GM12801 (cell line): Measurements from ENCODE around the gene ING5.

Source experiments
- TF ChIP-seq, protein P1 (sequence below): IDR thresholded peaks from one replicate; pipeline ENCODE4 v1.5.1; 2011; ENCODE audit warnings: control low read depth; ENCODE audit not compliant: insufficient read length; ENCODE audit errors: extremely low read depth

The ING5 gene

DNA sequence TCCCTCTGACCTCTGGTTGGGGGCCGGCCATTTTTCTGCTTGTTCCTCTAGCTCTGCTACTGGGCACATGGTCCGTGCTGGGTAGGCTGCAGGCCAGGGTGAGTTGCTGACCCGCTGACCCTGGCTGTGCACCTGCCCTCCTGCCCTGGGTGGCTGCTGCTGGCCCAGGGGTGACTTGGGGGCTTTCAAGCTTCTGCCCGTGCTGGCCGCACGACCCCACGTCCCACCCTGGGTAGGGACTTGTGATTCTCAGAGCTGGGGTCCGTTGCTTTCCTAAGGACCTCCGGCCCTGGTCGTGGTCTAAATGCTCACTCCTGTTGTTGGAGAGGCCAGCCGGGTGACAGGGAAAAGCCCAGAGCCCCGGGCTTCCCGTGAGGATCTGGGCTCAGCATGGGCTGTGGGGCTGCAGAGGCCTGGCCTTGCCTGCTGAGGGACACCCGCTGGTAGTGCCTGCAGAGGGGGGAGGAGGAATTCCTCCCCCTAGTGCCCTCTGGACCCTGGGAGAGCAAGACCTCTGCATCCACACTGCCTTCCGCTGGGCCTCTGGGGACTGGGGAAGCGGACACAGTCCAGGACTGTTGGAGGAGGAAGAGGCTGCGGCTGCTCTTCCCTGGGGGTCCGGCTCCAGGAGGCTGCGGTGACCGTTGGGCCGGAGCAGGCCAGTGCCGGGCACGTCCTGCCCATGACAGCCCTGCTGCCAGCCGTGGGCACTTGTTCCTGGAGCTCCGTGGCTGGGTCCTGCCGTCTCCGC lies 68.5 kb downstream of the ING5 start:
- TF ChIP-seq, protein P1, sequence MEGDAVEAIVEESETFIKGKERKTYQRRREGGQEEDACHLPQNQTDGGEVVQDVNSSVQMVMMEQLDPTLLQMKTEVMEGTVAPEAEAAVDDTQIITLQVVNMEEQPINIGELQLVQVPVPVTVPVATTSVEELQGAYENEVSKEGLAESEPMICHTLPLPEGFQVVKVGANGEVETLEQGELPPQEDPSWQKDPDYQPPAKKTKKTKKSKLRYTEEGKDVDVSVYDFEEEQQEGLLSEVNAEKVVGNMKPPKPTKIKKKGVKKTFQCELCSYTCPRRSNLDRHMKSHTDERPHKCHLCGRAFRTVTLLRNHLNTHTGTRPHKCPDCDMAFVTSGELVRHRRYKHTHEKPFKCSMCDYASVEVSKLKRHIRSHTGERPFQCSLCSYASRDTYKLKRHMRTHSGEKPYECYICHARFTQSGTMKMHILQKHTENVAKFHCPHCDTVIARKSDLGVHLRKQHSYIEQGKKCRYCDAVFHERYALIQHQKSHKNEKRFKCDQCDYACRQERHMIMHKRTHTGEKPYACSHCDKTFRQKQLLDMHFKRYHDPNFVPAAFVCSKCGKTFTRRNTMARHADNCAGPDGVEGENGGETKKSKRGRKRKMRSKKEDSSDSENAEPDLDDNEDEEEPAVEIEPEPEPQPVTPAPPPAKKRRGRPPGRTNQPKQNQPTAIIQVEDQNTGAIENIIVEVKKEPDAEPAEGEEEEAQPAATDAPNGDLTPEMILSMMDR: no peak

DNA sequence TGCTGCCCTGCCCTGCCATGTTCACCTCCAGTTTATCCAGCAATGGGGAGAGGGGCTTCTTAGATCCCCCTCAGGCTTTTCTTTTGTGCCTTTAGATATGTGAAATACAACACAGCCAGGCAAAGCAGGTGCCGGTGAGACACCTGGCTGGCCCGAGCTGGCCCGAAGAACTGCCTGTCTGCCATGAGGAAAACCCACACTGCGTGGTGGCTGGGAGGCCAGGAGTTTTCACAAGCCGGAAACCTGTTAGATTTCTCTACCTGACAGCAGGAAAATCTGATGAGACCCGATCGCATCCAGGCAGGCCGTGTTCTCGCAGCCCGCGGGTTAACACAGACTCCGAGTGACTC lies 69.1 kb downstream of the ING5 start:
- TF ChIP-seq, protein P1: no peak

DNA sequence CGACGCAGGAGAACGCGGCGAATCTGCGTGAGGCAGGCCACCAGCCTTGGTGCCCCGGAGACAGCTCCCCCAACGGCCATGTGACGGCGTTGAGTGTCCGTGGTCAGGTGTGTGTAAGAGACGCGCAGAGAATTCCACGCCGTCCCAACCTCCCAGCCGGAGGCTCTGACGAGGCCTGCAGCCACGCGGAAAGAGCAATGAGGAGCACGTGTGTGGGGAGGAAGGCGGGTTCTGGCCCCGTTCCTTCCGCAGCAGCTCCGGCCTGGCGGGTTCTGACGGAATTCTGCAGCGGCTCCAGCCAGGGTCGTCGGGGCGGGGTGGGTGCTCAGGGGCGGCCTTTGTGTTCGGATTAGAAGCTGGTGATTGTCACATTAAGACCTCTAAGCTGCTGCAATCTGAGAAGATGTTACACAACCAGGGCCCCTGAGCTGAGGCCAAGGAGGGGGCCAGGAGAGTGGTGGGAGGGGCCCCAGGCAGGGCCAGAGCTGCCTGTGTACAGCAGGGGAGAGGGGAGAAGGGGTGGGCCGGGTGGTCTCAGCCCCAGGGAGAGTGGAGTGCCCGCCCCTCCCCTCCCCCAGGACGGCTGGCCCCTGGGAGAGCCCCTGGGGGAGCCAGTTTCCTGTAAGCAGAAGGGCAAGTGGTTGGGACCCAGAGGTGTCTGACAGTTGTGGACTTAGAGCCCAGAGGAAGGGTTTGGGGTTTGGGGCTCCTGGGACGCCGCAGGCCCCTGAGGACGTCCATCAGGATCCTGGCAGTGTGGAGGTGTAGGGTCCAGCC lies 69.6 kb downstream of the ING5 start:
- TF ChIP-seq, protein P1: no peak

DNA sequence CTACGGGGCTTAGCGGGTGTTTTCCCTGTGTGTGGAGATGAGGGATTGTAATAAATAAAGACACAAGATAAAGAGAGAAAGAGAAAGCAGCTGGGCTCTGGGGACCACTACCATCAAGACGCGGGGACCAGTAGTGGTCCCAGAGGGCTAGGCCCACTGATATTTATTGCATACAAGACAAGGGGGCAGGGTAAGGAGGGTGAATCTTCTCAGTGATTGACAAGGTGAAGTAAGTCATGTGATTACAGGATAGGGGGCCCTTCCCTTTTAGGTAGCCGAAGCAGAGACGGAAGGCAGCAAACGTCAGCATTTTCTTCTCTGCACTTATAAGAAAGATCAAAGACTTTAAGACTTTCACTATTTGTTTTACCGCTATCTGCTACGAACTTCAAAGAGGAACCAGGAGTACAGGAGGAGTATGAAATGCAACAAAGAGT lies 70.2 kb downstream of the ING5 start:
- TF ChIP-seq, protein P1: no peak

DNA sequence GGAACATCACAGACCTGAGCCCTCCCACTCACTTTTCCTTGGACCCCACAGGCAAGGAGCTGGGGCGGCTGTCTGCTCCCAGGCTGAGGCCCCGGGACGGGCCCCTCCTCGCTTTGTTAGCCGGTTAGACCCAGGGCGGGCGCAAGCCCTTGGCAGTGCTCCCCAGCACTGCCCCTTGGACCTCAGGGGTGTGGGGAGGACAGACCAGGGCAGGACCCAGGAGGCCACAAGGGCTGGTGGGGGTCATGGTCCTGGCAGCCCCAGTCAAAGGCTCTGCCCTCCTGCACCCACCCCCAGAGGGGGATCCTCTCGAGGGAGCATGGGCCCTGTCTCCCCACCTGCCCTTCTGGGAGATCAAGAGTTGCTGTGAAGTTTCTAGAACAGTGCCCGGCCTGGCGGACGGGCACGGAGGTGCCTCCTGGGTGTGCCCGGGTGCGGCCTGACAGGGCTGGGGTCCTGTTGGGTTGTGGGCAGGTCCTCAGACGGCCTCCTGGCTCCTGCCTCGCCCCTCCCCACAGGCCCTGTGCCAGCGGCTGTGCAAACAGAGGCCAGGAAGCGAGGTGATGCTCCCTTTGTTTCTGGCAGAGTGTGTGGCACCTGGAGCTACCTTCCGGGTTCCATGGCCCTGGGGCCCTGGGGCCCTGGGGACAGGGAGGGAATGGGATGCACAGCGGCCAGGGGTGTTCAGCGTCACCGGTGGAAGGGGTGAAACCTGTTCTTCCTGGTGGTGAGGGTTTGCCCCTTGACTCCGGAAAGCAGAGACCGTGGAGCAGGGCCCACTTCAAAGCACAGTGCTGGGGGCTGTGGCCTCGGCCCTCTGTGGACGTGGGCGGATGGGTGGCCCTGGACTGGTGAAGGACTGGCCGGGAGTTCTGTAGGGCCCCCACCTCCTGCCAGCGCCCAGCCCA lies 71.9 kb downstream of the ING5 start:
- TF ChIP-seq, protein P1: no peak

DNA sequence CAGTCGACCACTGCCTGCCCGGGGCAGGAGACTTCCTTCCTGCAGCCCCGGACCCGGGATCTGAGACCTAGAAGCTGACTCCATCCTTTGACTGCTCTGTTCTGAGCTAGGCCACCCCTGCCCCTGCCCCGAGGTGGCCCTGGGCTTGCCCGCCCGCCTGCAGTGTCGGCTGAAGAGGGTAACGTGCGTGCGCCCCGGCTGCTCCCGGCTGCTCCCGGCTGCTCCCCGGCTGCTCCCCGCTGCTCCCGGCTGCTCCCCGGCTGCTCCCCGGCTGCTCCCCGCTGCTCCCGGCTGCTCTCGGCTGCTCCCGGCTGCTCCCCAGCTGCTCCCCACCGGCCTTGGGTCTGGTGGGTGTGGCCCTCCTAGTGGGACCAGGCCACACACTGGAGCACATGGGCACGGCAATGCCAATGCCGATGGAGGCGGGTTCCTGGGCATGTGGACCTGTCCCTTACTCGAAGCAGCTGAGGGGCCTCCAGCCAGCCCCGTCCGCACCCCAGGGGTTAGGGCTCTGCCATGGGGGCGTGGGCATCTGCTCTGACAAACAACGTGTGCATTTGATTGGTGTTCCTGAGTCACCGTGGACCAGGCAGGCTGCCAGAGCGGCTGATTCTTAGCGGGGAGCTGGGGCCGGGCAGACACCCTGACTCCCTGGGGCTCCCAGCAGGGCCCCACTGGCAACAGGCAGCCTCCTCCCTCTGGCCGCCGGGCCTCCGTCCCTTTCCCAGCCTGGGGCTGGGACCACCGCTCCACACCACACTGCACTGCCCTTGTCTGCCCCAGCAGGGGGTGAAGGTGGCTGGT lies 72.8 kb downstream of the ING5 start:
- TF ChIP-seq, protein P1: no peak
